HCT116 (cell line): ENCODE results near the gene TICRR. TPM values are rescaled to one million over a fixed set of nuclear protein-coding genes. Genes with fewer than 3 reads are reported as not detected.

ENCODE experiments used
- ATAC-seq: fragments of 200-7000 bp; cut with Tn5 transposase; 2 replicates; pipeline ENCODE4 v1.9.1; 2020; ENCODE audit warnings: mild to moderate bottlenecking, moderate library complexity
- BruUV-seq: library from RNA; stranded (reverse); fragments of 400-500 nt; replicated peaks from 2 replicates; lab custom pipeline; 2021; lab: Mats Ljungman, UMichigan
- CTCF ChIA-PET: fragments of 300-600 bp; sonication (Branson Sonifier 250); formaldehyde crosslinking; loops from one replicate; lab custom pipeline; 2021; ENCODE audit warnings: antibody characterized with exemption; lab: Charles Lee
- POLR2A ChIA-PET: fragments of 300-600, 350-600 bp; sonication (Branson Sonifier 250); formaldehyde crosslinking; loops from one replicate; lab custom pipeline; 2021; ENCODE audit warnings: antibody characterized with exemption; lab: Charles Lee
- RAD21 ChIA-PET, 2 experiments: fragments of 300-600 bp; sonication (Branson Sonifier 250); formaldehyde crosslinking; loops; one replicate each; lab custom pipeline; 2023; ENCODE audit warnings: low total read pairs in 2 of 2; ENCODE audit not compliant: uncharacterized antibody in 2 of 2, unreplicated experiment in 2 of 2, low non-redundant PET in 1 of 2; lab: Charles Lee
- DNase-seq: peaks from one replicate; pipeline ENCODE4 v3.0.0-alpha.2; 2010; ENCODE audit warnings: low read depth, low spot score
- H2AFZ ChIP-seq: fragments of 200-600 bp; shearing (Covaris generic), sonication (generic); 2 replicates; pipeline ENCODE4 v1.6.1; 2017; ENCODE audit warnings: low read depth, mixed run types, mixed read lengths, antibody characterized with exemption, low read length; ENCODE audit not compliant: poor library complexity, severe bottlenecking
- H3K27ac ChIP-seq: 2 replicates; pipeline ENCODE4 v1.5.1; 2012; ENCODE audit warnings: low read depth, low read length
- H3K27me3 ChIP-seq: fragments of 200-600 bp; sonication (generic); 2 replicates; pipeline ENCODE4 v1.6.1; 2016; ENCODE audit warnings: mixed run types, low read length, mixed read lengths; ENCODE audit not compliant: insufficient read depth
- H3K36me3 ChIP-seq, 2 experiments: fragments of 200-500 bp in 1 of 2; fragments of 200-600 bp in 1 of 2; sonication (Bioruptor generic) in 1 of 2; sonication (generic) in 1 of 2; 2 replicates each; pipeline versions ENCODE4 v1.5.1 to v1.6.1; 2014 to 2016; ENCODE audit warnings: low read length in 2 of 2, inconsistent platforms in 1 of 2, mixed read lengths in 1 of 2, mixed run types in 1 of 2; ENCODE audit not compliant: insufficient read depth in 2 of 2, control insufficient read depth in 1 of 2
- H3K4me1 ChIP-seq, 2 experiments: fragments of 200-600 bp in 1 of 2; sonication (generic) in 1 of 2; 2 replicates each; pipeline versions ENCODE4 v1.5.1 to v1.6.1; 2012 to 2017; ENCODE audit warnings: low read length in 2 of 2, inconsistent platforms in 1 of 2, mild to moderate bottlenecking in 1 of 2, mixed read lengths in 1 of 2, mixed run types in 1 of 2, moderate library complexity in 1 of 2; ENCODE audit not compliant: insufficient read depth in 2 of 2, control insufficient read depth in 1 of 2
- H3K4me2 ChIP-seq: fragments of 200-600 bp; sonication (generic); 2 replicates; pipeline ENCODE4 v1.6.1; 2017; ENCODE audit warnings: mixed run types, low read length, mixed read lengths
- H3K4me3 ChIP-seq, 2 experiments: fragments of 200-600 bp in 1 of 2; sonication (generic) in 1 of 2; replicated peaks in 1 of 2; 2 replicates each; pipeline ENCODE4 v1.5.1; 2011 to 2016; ENCODE audit warnings: low read length in 2 of 2, control low read depth in 1 of 2, low read depth in 1 of 2, mild to moderate bottlenecking in 1 of 2, mixed read lengths in 1 of 2, mixed run types in 1 of 2
- H3K79me2 ChIP-seq: fragments of 200-600 bp; sonication (generic); 2 replicates; pipeline ENCODE4 v1.6.1; 2017; ENCODE audit warnings: mild to moderate bottlenecking, mixed run types, low read length, moderate library complexity, mixed read lengths; ENCODE audit not compliant: insufficient read depth
- H3K9ac ChIP-seq: fragments of 200-600 bp; sonication (generic); 2 replicates; pipeline ENCODE4 v1.6.1; 2016; ENCODE audit warnings: low read length, mixed read lengths
- H3K9me2 ChIP-seq: fragments of 200-600 bp; sonication (generic), shearing (Covaris generic); 2 replicates; pipeline ENCODE4 v1.6.1; 2017; ENCODE audit warnings: mixed run types, mild to moderate bottlenecking, moderate library complexity; ENCODE audit not compliant: insufficient read depth
- H3K9me3 ChIP-seq, 2 experiments: fragments of 200-500 bp in 1 of 2; fragments of 200-600 bp in 1 of 2; sonication (Bioruptor generic) in 1 of 2; sonication (generic) in 1 of 2; 2 replicates each; pipeline ENCODE4 v1.6.1; 2014 to 2017; ENCODE audit warnings: low read length in 2 of 2, mixed read lengths in 2 of 2, inconsistent platforms in 1 of 2, low read depth in 1 of 2, mild to moderate bottlenecking in 1 of 2, mixed run types in 1 of 2, moderate library complexity in 1 of 2; ENCODE audit not compliant: control insufficient read depth in 1 of 2, insufficient read depth in 1 of 2
- H4K20me1 ChIP-seq: fragments of 200-600 bp; sonication (generic), shearing (Covaris generic); 2 replicates; pipeline ENCODE4 v1.6.1; 2017; ENCODE audit warnings: mixed run types, mild to moderate bottlenecking, moderate library complexity; ENCODE audit not compliant: insufficient read depth
- ATF3 ChIP-seq: IDR thresholded peaks from 2 replicates; pipeline ENCODE4 v1.6.1; 2012
- CBX3 ChIP-seq: IDR thresholded peaks from 2 replicates; pipeline ENCODE4 v1.6.1; 2012; ENCODE audit warnings: low read depth
- CEBPB ChIP-seq: IDR thresholded peaks from 2 replicates; pipeline ENCODE4 v1.6.1; 2012; ENCODE audit warnings: low read depth
- EGR1 ChIP-seq: IDR thresholded peaks from 2 replicates; pipeline ENCODE4 v1.6.1; 2012; ENCODE audit warnings: low read depth
- MAX ChIP-seq: IDR thresholded peaks from 2 replicates; pipeline ENCODE4 v1.6.1; 2012
- POLR2A ChIP-seq: IDR thresholded peaks from 2 replicates; pipeline ENCODE4 v1.7.0; 2011; ENCODE audit warnings: borderline replicate concordance; ENCODE audit not compliant: insufficient read depth, insufficient read length; ENCODE audit errors: extremely low read depth
- POLR2AphosphoS5 ChIP-seq: IDR thresholded peaks from 2 replicates; pipeline ENCODE4 v1.6.1; 2011; ENCODE audit warnings: mild to moderate bottlenecking, low read depth, low read length, moderate library complexity
- RAD21 ChIP-seq: IDR thresholded peaks from 2 replicates; pipeline ENCODE4 v1.6.1; 2012; ENCODE audit warnings: low read depth, mild to moderate bottlenecking
- REST ChIP-seq: IDR thresholded peaks from 2 replicates; pipeline ENCODE4 v1.6.1; 2012; ENCODE audit warnings: low read depth
- SP1 ChIP-seq: IDR thresholded peaks from 2 replicates; pipeline ENCODE4 v1.6.1; 2012; ENCODE audit warnings: low read depth
- SRF ChIP-seq: IDR thresholded peaks from 2 replicates; pipeline ENCODE4 v1.6.1; 2012; ENCODE audit warnings: low read depth
- TCF7L2 ChIP-seq: IDR thresholded peaks from 2 replicates; pipeline ENCODE4 v1.7.0; 2011; ENCODE audit warnings: borderline replicate concordance, inconsistent platforms; ENCODE audit not compliant: insufficient read depth, insufficient read length; ENCODE audit errors: extremely low read depth
- YY1 ChIP-seq: IDR thresholded peaks from 2 replicates; pipeline ENCODE4 v1.6.1; 2011; ENCODE audit warnings: low read length, low read depth, moderate library complexity, mild to moderate bottlenecking; ENCODE audit not compliant: insufficient replicate concordance; ENCODE audit errors: extremely low read depth
- ZBTB33 ChIP-seq: IDR thresholded peaks from 2 replicates; pipeline ENCODE4 v1.6.1; 2011; ENCODE audit warnings: mild to moderate bottlenecking, low read length, moderate library complexity; ENCODE audit not compliant: insufficient replicate concordance; ENCODE audit errors: extremely low read depth
- ZFX ChIP-seq: fragments of 450-650 bp; IDR thresholded peaks from 2 replicates; pipeline ENCODE4 v1.6.1; 2017
- ZNF274 ChIP-seq: fragments of 200-500 bp; sonication (Bioruptor generic); IDR thresholded peaks from 2 replicates; pipeline ENCODE4 v1.6.1; 2014; ENCODE audit warnings: mild to moderate bottlenecking, low read depth, low read length, inconsistent platforms
- intact Hi-C: fragments of 100-400 bp; cut with micrococcal nuclease; formaldehyde crosslinking; loops from 2 replicates; pipeline ENCODE4 v1.10.0; 2022
- total RNA-seq: library from RNA; stranded (reverse); gene quantifications from one replicate; pipeline ENCODE4 v1.2.1, GENCODE V29; 2021; ENCODE audit not compliant: unreplicated experiment

Gene TICRR
- total RNA-seq, 1 experiment from 2014 or later = 24.8 TPM

- TF ChIP-seq ATF3 (no peak), EGR1 (no peak)
- TF ChIP-seq, all 23 proteins: peak for 0
These were observed 87.8 kb downstream of the TICRR start (continued) for GRCh38 chr15:89662893-89663626.

GRCh38 chr15:89664441-89665350 lies 89.4 kb downstream of the TICRR start:
- Histone ChIP-seq H3K4me3 (no peak overlapping the region), H3K9me2 (no peaks in the 10 kb centered on the region), H4K20me1 (no peaks in the 10 kb centered on the region), H3K79me2 (no peaks in the 10 kb centered on the region), H3K4me1 (peaks cover 0 to 5% of the 10 kb centered on the region in 2 experiments; a peak in 1 of 4 replicates), H2AFZ (no peak overlapping the region), H3K9me3 (no peaks in the 10 kb centered on the region), H3K36me3 (no peaks in the 10 kb centered on the region), H3K27me3 (no peaks in the 10 kb centered on the region), H3K27ac (no peak overlapping the region), H3K9ac (no peak overlapping the region), H3K4me2 (no peak overlapping the region)
- ChIA-PET CTCF (interaction anchor here (3.4 kb wide), 1 partner anchor 9 kb away, joined by 14 read pairs; no protein-coding TSS in a partner anchor), POLR2A (no interaction called here), RAD21 (no interaction called here)
- TF ChIP-seq TCF7L2 (no peak), EGR1 (no peak), MAX (no peak), YY1 (no peak), REST (no peak), ZNF274 (no peak), SP1 (no peak), ZFX (no peak), RAD21 (no peak), POLR2A (no peak), ATF3 (no peak), CBX3 (no peak), SRF (no peak), POLR2AphosphoS5 (no peak), CEBPB (no peak), ZBTB33 (no peak)
- DNase-seq (no peak), ATAC-seq (no peak)
- BruUV-seq = no TSS peak
- intact Hi-C loops = no loop called here
